Left lobe of liver (tissue), 2 donors: ENCODE data around the gene MED20. TPM values are rescaled to one million over a fixed set of nuclear protein-coding genes. Genes with fewer than 3 reads are reported as not detected.

Experiments used
- ATAC-seq: fragments of 200-7000 bp; cut with Tn5 transposase; one replicate; pipeline ENCODE4 v1.9.1; 2020; ENCODE audit warnings: mild to moderate bottlenecking, moderate library complexity
- DNase-seq: peaks from one replicate; pipeline ENCODE4 v3.0.0-alpha.2; 2020; ENCODE audit warnings: low spot score
- total RNA-seq: library from RNA; stranded (reverse); gene quantifications from one replicate; pipeline ENCODE4 v1.2.1, GENCODE V29; 2021
- donor health status: DM: no; HTN: no; CAD: no; lungs with moderate emphysema.
- donor health status: DM: no; HTN: yes; CAD: no.

Gene MED20
- total RNA-seq, 1 donor from 2014 or later, result 9.4 TPM

- DNase-seq (no peak), ATAC-seq (no peak)
Measured at GRCh38 chr6:41914869-41915530, 5.9 kb downstream of the MED20 start.

GRCh38 chr6:41914343-41914742 lies 6.6 kb downstream of the MED20 start:
- ATAC-seq (no peak), DNase-seq (no peak)

- ATAC-seq (no peak), DNase-seq (no peak)
Measured at GRCh38 chr6:41909727-41910126, 11.2 kb downstream of the MED20 start.

- DNase-seq, result no peak
- no peak for ATAC-seq
Measured at GRCh38 chr6:41901882-41902519, 18.9 kb downstream of the MED20 start.

- no peak for ATAC-seq
Measured at GRCh38 chr6:41900861-41901260, 20.1 kb downstream of the MED20 start.

GRCh38 chr6:41896281-41896680 lies 24.7 kb downstream of the MED20 start:
- DNase-seq (no peak), ATAC-seq (no peak)

More at GRCh38 chr6:41900861-41901260, 20.1 kb downstream of the MED20 start:
- DNase-seq, result no peak

- ATAC-seq (peak; percentile 99), DNase-seq (peak; percentile 88)
Measured at GRCh38 chr6:41895300-41896233, 25.4 kb downstream of the MED20 start, which contains the start of gene USP49. TSS of gene USP49 (minus strand) at chr6:41895375. CDS start at chr6:41806983, 88,392 bp downstream.

- ATAC-seq (peak; percentile 68), DNase-seq (no peak)
Measured at GRCh38 chr6:41894366-41895299, 26.3 kb downstream of the MED20 start.

GRCh38 chr6:41892921-41893564 lies 27.9 kb downstream of the MED20 start:
- no peak for DNase-seq
- ATAC-seq, result no peak

- ATAC-seq, result no peak
- no peak for DNase-seq
Measured at GRCh38 chr6:41887331-41887751, 33.6 kb downstream of the MED20 start.

GRCh38 chr6:41885930-41886329 lies 35.0 kb downstream of the MED20 start:
- ATAC-seq (no peak), DNase-seq (no peak)

- DNase-seq, result no peak
- ATAC-seq, result no peak
Measured at GRCh38 chr6:41884957-41885356, 36.0 kb downstream of the MED20 start.

- no peak for ATAC-seq
- DNase-seq, result no peak
Measured at GRCh38 chr6:41881506-41881905, 39.4 kb downstream of the MED20 start.

- no peak for DNase-seq
- ATAC-seq, result no peak
Measured at GRCh38 chr6:41878961-41879405, 42.0 kb downstream of the MED20 start.

GRCh38 chr6:41878246-41878645 lies 42.7 kb downstream of the MED20 start:
- ATAC-seq (no peak), DNase-seq (no peak)

- ATAC-seq, result no peak
- no peak for DNase-seq
Measured at GRCh38 chr6:41877051-41877680, 43.8 kb downstream of the MED20 start.

GRCh38 chr6:41874741-41875140 lies 46.2 kb downstream of the MED20 start:
- no peak for DNase-seq
- ATAC-seq, result no peak

GRCh38 chr6:41872147-41872546 lies 48.8 kb downstream of the MED20 start:
- ATAC-seq, result no peak
- no peak for DNase-seq

GRCh38 chr6:41871691-41872090 lies 49.2 kb downstream of the MED20 start:
- DNase-seq (no peak), ATAC-seq (no peak)
